ENCODE measurements around the gene CDON. TPM values are rescaled to one million over a fixed set of nuclear protein-coding genes. Genes with fewer than 3 reads are reported as not detected.

Gene CDON
- polyA plus RNA-seq, 2 of the 4 experiments (the other 2 are of a cell fraction), result 1.7 to 5.6 TPM

DNA sequence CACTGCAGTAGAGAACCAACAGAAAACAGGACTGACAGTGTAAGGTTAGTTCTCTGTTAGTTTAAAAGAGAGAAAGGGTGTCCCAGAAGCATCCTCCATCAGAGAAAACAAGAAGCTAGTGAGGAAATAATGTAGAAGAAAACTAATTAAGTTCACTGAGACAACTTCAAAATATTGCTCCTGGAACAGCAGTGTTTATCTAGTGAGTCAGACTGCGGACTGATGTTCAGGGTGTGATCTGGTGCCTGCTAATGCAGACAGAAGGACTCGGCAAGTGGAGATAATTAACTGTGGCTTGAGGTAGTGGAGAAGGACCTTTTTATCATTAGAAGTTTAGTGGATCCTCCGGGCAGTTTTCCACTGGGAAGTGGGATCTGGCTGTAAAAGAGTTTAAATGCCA, 55.4 kb downstream of the CDON start (continued):
- TF ChIP-seq, protein P1, sequence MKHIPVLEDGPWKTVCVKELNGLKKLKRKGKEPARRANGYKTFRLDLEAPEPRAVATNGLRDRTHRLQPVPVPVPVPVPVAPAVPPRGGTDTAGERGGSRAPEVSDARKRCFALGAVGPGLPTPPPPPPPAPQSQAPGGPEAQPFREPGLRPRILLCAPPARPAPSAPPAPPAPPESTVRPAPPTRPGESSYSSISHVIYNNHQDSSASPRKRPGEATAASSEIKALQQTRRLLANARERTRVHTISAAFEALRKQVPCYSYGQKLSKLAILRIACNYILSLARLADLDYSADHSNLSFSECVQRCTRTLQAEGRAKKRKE (CRISPR knock-in tag; IDR thresholded peaks at IDR 0.05; ENCODE audit: low read depth), result no peak

DNA sequence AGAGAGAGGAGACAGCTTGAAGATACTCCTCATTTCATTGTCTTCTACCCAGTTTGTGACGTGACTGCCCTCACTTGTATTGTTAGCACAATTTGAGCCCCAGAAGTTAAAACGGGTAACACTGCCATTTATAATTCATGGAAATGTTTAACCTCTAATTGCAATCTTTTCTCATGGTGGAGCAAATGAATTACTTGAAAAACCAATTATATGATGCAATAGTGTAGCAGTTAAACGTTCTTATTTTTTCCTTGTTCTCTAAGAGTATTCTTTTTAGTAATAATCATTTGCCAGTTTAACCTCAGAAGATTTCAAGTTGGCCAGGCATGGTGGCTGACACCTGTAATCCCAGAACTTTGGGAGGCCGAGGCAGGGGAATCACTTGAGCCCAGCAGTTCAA, 56.6 kb downstream of the CDON start:
- no peak for FAIRE-seq
- 64% methylated on average over 4 of the region's 4 CpGs for WGBS (ENCODE audit: missing lambda C conversion rate)
- H3K9me3 ChIP-seq, result no peaks in the 10 kb centered on the region
- no peak for DNase-seq (ENCODE audit: low read depth in 1 of 2, low spot score in 1 of 2)
- H3K27ac ChIP-seq, result no peak overlapping the region
- TF ChIP-seq, protein P2, sequence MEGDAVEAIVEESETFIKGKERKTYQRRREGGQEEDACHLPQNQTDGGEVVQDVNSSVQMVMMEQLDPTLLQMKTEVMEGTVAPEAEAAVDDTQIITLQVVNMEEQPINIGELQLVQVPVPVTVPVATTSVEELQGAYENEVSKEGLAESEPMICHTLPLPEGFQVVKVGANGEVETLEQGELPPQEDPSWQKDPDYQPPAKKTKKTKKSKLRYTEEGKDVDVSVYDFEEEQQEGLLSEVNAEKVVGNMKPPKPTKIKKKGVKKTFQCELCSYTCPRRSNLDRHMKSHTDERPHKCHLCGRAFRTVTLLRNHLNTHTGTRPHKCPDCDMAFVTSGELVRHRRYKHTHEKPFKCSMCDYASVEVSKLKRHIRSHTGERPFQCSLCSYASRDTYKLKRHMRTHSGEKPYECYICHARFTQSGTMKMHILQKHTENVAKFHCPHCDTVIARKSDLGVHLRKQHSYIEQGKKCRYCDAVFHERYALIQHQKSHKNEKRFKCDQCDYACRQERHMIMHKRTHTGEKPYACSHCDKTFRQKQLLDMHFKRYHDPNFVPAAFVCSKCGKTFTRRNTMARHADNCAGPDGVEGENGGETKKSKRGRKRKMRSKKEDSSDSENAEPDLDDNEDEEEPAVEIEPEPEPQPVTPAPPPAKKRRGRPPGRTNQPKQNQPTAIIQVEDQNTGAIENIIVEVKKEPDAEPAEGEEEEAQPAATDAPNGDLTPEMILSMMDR (IDR thresholded peaks at IDR 0.05), result no peak
- no peak for TF ChIP-seq HDAC2 (IDR thresholded peaks at IDR 0.05)
- TF ChIP-seq FOXS1 (CRISPR knock-in tag; IDR thresholded peaks at IDR 0.05), result no peak
- no peak for TF ChIP-seq ZSCAN20 (CRISPR knock-in tag; IDR thresholded peaks at IDR 0.05)
- TF ChIP-seq, protein P3, sequence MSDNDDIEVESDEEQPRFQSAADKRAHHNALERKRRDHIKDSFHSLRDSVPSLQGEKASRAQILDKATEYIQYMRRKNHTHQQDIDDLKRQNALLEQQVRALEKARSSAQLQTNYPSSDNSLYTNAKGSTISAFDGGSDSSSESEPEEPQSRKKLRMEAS (IDR thresholded peaks at IDR 0.05), result no peak
- no peak for TF ChIP-seq HOXB5 (CRISPR knock-in tag; IDR thresholded peaks at IDR 0.05)
- TF ChIP-seq CHD2 (IDR thresholded peaks at IDR 0.05; ENCODE audit: low read length, partially characterized antibody), result no peak
- TF ChIP-seq NFE2L2 (conservative IDR thresholded peaks at IDR 0.05; ENCODE audit: low read length), result no peak
- no peak for TF ChIP-seq ZFP36 (IDR thresholded peaks at IDR 0.05; ENCODE audit: borderline replicate concordance, partially characterized antibody)
- ATAC-seq, result no peak
- ChIA-PET CTCF (no interaction called here), POLR2A (no interaction called here)
- H3K4me1 ChIP-seq, result peaks cover 12% of the 10 kb centered on the region
- no peak overlapping the region for H3K4me3 ChIP-seq
- no peak overlapping the region for H3K4me2 ChIP-seq

DNA sequence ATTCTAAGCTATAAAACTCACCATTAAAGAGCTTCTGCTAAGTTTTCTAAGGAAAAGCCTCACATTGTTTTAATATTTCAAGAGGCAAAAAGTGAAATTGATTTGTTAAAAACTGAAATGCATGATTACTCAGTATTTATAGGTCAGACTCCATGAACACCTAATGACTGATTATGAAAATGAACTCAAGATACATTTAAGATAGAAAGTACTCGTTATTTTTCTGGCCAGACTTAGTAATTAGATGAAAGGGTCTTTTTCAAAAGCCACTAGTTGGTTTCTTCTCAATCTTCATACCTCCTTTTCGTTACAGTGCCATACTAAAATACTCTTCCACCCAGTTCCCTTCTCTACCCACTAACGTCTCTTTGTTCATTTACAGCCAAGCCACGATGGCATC, 60.5 kb downstream of the CDON start:
- FAIRE-seq, result no peak
- no peaks in the 10 kb centered on the region for H3K9me3 ChIP-seq

DNA sequence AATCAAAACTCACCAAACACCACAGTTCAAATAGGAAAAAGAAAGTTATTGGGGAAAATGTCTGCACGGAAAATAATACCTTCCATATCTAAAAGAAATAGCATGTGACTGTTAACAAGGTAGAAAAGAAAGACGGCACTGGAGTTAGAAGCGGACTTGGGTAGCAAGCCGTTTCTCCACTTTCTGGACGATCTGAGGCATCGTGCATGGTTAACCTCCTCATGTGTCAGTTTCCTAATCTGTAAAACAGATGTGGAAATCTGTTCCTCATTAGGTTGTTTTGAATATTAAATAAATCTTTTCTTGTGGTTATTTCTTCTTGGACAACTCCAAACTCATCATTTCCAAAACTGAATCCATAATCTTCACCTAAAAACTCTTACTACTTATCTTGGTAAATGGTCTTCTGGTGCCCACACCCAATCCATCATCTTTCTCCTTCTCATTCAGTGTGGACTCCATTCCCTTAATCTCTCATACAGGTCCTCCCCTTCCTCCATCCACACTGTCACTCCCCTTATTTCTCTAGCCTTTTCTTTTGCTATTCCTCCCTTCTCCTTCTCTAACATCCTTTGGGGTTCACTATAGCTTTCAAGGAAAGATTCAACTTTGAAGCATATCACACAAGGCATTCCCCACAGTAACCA, 63.3 kb downstream of the CDON start:
- ChIA-PET CTCF (interaction anchor here (0.8 kb wide), 1 partner anchor 76 kb away, joined by 4 read pairs; no protein-coding TSS in a partner anchor), POLR2A (no interaction called here)
- 94% methylated on average over 6 of the region's 6 CpGs for WGBS (ENCODE audit: missing lambda C conversion rate)
- Histone ChIP-seq H3K27ac (no peak overlapping the region), H3K9me3 (no peaks in the 10 kb centered on the region), H3K4me3 (no peak overlapping the region), H3K4me1 (no peaks in the 10 kb centered on the region), H3K4me2 (no peak overlapping the region)
- FAIRE-seq (no peak), DNase-seq (ENCODE audit: low read depth in 1 of 2, low spot score in 1 of 2) (no peak), ATAC-seq (no peak)
- TF ChIP-seq EP300 (IDR thresholded peaks at IDR 0.05), result no peak
- no peak for TF ChIP-seq RNF2 (IDR thresholded peaks at IDR 0.05; ENCODE audit: borderline replicate concordance, low read depth)
- TF ChIP-seq MYC (IDR thresholded peaks at IDR 0.05; ENCODE audit: borderline replicate concordance, low read length), result no peak
- TF ChIP-seq, protein P4, sequence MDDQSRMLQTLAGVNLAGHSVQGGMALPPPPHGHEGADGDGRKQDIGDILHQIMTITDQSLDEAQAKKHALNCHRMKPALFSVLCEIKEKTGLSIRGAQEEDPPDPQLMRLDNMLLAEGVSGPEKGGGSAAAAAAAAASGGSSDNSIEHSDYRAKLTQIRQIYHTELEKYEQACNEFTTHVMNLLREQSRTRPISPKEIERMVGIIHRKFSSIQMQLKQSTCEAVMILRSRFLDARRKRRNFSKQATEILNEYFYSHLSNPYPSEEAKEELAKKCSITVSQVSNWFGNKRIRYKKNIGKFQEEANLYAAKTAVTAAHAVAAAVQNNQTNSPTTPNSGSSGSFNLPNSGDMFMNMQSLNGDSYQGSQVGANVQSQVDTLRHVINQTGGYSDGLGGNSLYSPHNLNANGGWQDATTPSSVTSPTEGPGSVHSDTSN (IDR thresholded peaks at IDR 0.05), result no peak
- TF ChIP-seq HOXB13 (CRISPR knock-in tag; IDR thresholded peaks at IDR 0.05; ENCODE audit: low read depth), result no peak
- no peak for TF ChIP-seq FOSB (CRISPR knock-in tag; IDR thresholded peaks at IDR 0.05)
- TF ChIP-seq MAFK (IDR thresholded peaks at IDR 0.05; ENCODE audit: partially characterized antibody), result no peak
- TF ChIP-seq RAD21 (conservative IDR thresholded peaks at IDR 0.05 in 1 of 2, IDR thresholded peaks at IDR 0.05 in 1 of 2), result no peak
- TF ChIP-seq CHD4 (IDR thresholded peaks at IDR 0.05; ENCODE audit: borderline replicate concordance), result no peak
- TF ChIP-seq PHF8 (IDR thresholded peaks at IDR 0.05; ENCODE audit: borderline replicate concordance, low read depth), result no peak
- no peak for TF ChIP-seq CBX8 (IDR thresholded peaks at IDR 0.05)
- TF ChIP-seq, protein P5, sequence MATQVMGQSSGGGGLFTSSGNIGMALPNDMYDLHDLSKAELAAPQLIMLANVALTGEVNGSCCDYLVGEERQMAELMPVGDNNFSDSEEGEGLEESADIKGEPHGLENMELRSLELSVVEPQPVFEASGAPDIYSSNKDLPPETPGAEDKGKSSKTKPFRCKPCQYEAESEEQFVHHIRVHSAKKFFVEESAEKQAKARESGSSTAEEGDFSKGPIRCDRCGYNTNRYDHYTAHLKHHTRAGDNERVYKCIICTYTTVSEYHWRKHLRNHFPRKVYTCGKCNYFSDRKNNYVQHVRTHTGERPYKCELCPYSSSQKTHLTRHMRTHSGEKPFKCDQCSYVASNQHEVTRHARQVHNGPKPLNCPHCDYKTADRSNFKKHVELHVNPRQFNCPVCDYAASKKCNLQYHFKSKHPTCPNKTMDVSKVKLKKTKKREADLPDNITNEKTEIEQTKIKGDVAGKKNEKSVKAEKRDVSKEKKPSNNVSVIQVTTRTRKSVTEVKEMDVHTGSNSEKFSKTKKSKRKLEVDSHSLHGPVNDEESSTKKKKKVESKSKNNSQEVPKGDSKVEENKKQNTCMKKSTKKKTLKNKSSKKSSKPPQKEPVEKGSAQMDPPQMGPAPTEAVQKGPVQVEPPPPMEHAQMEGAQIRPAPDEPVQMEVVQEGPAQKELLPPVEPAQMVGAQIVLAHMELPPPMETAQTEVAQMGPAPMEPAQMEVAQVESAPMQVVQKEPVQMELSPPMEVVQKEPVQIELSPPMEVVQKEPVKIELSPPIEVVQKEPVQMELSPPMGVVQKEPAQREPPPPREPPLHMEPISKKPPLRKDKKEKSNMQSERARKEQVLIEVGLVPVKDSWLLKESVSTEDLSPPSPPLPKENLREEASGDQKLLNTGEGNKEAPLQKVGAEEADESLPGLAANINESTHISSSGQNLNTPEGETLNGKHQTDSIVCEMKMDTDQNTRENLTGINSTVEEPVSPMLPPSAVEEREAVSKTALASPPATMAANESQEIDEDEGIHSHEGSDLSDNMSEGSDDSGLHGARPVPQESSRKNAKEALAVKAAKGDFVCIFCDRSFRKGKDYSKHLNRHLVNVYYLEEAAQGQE (IDR thresholded peaks at IDR 0.05), result no peak
- TF ChIP-seq FOSL2 (IDR thresholded peaks at IDR 0.05), result no peak
- TF ChIP-seq FOSL2 (CRISPR knock-in tag; IDR thresholded peaks at IDR 0.05), result no peak

More for the DNA sequence above, 60.5 kb downstream of the CDON start:
- H3K4me1 ChIP-seq, result peaks cover 4% of the 10 kb centered on the region; the same call in 2 of the 3 replicates
- H3K4me3 ChIP-seq, result no peak overlapping the region
- POLR2A ChIA-PET, result no interaction called here
- H3K4me2 ChIP-seq, result no peak overlapping the region
- no peak overlapping the region for H3K27ac ChIP-seq
- 81% methylated on average over 4 of the region's 4 CpGs for WGBS (ENCODE audit: missing lambda C conversion rate)
- DNase-seq (ENCODE audit: low read depth in 1 of 2, low spot score in 1 of 2), result no peak
- no peak for ATAC-seq
- CTCF ChIA-PET, result no interaction called here
- TF ChIP-seq KDM5A (IDR thresholded peaks at IDR 0.05) (no peak), CHD2 (IDR thresholded peaks at IDR 0.05; ENCODE audit: low read length, partially characterized antibody) (no peak), RNF2 (IDR thresholded peaks at IDR 0.05; ENCODE audit: borderline replicate concordance, low read depth) (no peak), MAZ (IDR thresholded peaks at IDR 0.05; ENCODE audit: borderline replicate concordance, low read depth, low read length) (no peak)
